PFSK-1 (cell line): ENCODE data around the gene BRD3OS.

ENCODE experiments used
- POLR2AphosphoS5 ChIP-seq: IDR thresholded peaks from 2 replicates; pipeline ENCODE4 v1.6.1; 2012; ENCODE audit warnings: low read depth, mild to moderate bottlenecking, control low read depth, low read length, moderate library complexity
- SIN3A ChIP-seq: IDR thresholded peaks from 2 replicates; pipeline ENCODE4 v1.6.1; 2012; ENCODE audit warnings: mild to moderate bottlenecking, low read length, moderate library complexity, borderline replicate concordance; ENCODE audit not compliant: insufficient read depth
- TAF1 ChIP-seq: IDR thresholded peaks from 2 replicates; pipeline ENCODE4 v1.6.1; 2012; ENCODE audit warnings: low read length, control low read depth, borderline replicate concordance; ENCODE audit not compliant: insufficient read depth

- TF ChIP-seq SIN3A (no peak), POLR2AphosphoS5 (no peak), TAF1 (no peak)
These were observed 48.2 kb downstream of the BRD3OS start for GRCh38 chr9:134073500-134073899.
